Measurements from ENCODE around the gene ATP4A.
A peak's percentile ranks its signal among the peaks of the same experiment; 100 is the strongest.

The ATP4A gene

DNA sequence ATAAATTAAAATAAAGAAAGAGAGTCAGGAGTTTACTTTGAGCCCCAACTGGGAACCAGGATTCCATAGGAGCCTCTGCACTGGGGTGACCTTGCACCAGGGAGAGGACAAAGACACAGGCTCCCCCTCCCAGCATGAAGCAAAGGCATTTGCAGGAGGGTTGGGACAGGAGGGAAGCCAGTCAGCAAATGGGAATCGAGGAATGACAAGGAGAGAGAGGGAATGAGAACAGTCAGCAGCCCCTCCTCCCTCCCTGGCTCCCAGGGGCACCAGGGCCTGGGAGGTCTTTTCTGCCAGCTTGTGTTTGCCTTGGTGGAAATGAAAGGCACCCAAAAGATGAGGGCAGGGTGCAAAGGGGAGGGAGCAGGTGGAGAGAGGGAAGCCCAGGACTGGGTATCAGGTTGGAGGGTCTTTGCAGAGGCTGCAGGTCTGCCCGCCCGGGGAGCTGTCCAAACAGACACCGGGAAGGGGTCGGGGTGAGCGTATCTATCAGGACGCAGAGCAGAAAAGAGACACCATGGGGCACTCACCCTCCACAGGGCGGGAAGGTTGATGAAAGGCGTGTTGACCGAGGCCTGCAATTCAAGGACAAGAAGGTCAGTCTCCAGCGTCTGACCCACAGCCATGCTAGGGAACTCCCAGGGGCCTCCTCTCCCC, 39.1 kb downstream of the ATP4A start:
- no peak for DNase-seq

GRCh38 chr19:35522745-35523327, 40.6 kb downstream of the ATP4A start:
- DNase-seq = no peak

DNA sequence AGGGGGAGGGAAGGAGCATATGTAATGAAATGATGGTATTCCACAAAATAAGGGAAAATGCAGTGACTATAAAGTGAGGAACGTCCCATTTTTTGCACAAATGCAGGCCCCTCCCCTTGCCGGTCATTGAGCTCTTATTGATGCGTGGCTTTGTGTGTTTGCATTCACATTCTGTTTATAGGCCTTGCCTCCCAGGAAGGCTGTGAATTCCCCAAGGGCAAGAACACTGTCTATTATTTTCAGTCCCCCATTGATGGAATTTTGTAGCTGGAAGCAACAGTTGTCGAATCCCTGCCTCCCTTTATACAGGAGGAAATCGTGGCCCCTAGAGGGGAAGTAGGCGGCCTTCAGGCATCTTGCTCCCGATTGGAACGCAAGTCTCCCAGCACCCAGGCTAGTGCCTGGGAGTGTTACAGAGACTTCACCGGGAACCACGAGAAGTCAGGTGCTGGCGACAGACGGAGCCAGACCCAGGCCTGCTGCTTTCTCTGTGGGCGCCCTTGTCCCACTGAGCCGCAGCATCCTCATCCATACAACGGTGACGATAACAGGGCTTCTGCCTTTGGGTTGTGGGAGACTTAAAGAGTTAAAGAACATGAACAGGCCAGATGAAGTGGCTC, 42.2 kb downstream of the ATP4A start:
- no peak for DNase-seq

DNA sequence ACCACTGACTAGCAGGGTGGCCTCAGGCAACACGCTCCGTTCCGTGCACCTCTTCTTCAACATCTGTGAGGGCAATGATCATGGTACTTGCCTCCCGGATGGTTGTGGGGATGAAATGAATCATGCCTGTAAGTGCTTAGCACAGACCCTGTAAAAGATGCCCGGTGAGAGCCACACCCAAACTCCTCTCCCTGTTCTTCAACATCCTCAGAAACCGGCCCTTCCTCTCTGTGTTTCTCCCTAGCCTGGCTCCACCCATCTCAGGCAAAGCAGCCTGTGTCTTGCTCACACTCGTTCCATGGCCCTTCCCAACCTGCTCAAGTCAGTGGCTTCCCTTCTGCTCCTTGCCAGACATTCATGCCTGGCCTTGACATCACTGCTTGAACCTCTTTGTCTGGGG, 44.2 kb downstream of the ATP4A start:
- DNase-seq = no peak

DNA sequence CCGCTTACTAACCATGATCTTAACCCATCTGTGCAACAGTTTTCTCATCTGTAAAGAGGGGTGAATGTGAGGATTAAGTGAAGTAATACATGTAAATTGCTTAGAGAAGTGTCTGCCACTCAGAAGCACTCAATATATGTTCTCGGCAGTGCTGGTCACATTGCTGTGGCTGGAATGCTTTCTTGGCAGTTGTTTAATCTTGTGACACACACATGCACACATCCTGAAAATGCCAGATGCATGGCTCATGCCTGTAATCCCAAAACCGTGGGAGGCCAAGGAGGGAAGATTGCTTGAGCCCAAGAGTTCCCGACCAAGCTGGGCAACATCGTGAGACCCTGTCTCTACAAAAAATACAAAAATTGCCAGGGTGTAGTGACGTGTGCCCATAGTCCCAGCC, 45.1 kb downstream of the ATP4A start:
- DNase-seq = no peak

DNA sequence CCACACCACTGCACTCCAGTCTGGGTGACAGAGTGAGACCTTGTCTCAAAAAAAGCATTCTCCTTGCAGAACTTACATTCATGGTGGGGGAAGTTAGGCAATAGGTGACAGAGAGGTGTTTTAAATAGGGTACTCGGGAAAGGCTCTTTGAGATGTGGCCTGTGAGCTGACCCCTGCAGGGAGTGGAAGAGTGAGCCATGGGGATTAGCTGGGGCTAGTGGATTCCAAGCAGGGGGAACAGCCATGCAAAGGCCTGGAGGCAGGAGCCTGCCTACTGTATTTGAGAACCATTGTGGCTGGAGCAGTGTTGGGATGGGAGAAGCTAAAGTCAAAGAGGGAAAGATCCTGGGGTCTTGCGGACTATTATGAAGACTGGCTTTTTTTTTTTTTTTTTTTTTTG, 46.1 kb downstream of the ATP4A start:
- no peak for DNase-seq

DNA sequence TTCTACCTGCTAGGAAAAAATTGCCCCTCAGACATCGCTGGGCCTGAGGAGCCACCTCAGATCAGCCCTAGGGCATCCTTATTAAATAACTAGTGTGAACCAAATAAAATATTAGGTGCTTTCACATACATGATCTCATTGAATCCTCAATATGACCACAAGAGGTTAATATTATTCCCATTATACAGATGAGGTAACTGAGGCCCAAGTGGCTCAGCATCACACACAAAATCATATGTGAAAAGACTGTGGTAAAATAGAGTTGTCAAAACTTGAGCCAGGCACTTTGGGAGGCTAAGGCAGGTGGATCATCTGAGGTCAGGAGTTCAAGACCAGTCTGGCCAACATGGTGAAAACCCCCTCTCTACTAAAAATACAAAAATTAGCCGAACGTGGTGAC, 47.1 kb downstream of the ATP4A start:
- no peak for DNase-seq

DNA sequence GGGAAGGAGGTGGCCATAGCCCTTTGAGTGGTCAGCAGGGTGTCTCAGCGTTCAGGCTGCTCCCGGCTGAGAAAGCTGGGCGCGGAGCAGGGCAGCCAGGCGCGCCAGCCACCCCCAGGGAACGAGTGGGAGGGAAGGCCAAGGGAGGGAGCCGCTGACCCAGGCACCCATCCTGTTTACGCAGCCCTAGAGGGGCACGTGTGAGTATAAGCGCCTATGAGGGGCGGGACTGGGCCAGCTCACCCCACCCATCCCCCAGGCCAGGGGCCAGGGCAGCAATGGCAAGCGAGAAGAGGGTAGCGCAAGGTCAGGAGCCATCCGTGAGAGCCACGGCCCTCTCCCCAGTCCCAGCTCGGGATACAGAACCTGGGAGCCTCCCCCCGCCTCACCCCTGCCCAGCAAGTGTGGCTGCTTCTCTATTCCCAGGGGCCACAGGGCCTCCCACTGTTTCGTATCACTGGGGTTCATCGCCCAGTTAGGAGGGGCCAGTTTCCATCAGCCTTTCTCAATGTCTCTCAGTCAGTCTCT, 49.1 kb downstream of the ATP4A start:
- no peak for DNase-seq

- no peak for DNase-seq
Observed at GRCh38 chr19:35513628-35514281, 49.7 kb downstream of the ATP4A start, which contains the start of gene DMKN. Gene DMKN (minus strand): TSS chr19:35513649. CDS start chr19:35513475, 174 bp downstream.

- DNase-seq = no peak
Observed at GRCh38 chr19:35512831-35513627, 50.4 kb downstream of the ATP4A start.

- DNase-seq = no peak
Observed at GRCh38 chr19:35511337-35511736, 52.1 kb downstream of the ATP4A start.

DNA sequence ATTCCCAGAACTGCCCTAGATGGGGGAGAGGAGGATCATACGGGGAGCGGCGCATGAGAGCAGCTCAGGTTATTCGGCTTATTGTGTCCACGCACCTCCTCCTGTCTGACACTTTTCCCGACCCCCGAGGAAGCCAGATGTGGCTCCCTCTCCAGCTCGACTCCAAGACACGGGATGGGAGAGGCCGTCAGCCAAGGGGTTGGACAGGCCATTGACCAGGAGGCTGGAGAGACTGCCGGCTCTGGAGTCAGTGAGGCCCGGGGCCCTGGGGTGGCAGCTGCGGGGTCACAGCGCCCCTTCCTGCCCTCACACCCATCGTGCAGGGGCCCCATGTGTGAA, 52.9 kb downstream of the ATP4A start:
- no peak for DNase-seq

DNA sequence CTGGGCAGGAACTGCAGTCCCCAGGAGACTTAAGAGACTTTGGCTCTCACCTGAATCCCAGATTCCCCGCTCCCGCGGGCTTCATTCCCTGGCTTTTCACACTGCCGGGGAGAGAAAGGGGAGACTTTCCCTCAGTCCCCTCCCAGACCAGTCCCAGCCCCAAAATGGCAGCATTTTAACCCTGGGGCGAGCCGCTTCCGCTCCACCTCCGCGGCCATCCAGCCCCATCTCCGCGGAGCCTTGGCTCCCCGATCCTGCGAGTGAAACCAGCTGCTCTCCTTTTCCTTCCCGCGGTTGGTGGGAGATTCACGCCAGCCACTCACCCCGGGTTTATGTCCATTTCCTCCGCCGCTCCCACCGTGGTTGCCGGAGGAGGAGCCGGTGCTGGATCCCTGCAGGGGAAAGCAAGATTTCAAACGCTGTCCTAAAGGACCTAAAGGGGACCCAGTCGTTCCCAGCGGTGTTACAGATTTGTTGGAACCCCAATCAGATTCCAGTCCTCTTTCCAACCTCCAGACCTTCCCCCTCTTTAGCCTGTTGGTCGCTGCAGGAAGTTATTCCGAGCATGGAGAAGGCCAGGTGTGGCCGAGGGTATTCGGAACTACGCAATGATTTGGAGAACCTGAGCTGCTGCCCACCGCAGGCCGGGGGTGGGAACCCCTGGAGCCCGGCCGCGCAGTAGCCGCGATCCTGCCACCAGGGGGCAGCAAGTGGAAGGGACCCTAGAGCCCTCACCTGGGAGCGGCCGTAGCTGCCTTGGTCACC, 53.4 kb downstream of the ATP4A start:
- DNase-seq = peak; percentile 82

- peak; percentile 46 for DNase-seq
Observed at GRCh38 chr19:35509018-35509652, 54.3 kb downstream of the ATP4A start.

DNA sequence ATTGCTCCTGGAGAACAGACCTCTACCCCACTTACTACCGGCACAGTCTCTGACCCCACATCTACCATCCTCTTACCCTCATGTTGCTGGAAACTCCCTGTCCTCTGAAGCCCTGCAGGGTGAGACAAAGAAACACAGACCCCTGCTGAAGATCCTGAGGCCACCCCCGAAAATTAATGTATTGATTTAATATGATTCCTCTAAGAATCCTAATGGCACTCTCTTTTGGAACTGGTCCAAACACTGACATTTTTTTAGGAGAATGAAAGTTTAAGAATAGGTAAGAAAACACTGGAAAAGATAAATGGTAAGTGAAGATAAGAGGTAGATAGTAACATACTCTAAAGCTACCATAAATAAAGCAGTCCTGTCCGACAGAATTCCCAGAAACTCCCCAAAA, 55.3 kb downstream of the ATP4A start:
- no peak for DNase-seq

GRCh38 chr19:35507561-35507960, 55.9 kb downstream of the ATP4A start:
- DNase-seq = no peak

DNA sequence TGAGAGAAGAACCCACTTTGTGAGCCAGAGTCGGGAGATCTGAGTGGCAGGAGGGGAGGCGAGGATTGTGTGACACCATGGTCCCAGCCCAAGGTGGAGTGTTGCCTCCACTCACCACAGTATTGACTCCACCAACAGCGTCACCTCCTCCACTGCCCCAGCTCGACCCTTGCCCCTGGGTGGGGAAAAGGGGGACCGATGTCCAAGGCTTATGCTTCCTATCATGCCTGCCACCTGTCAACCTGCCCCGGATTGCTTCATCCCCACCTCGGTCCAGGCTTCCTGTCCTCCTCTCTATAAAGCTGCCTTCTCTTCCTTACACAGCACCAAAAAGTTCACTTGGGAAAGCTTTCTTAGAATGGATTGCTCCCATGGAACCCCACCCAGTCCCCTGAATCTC, 57.4 kb downstream of the ATP4A start:
- no peak for DNase-seq

- no peak for DNase-seq
Observed at GRCh38 chr19:35502751-35503150, 60.7 kb downstream of the ATP4A start.

GRCh38 chr19:35501684-35502083, 61.8 kb downstream of the ATP4A start:
- no peak for DNase-seq

DNA sequence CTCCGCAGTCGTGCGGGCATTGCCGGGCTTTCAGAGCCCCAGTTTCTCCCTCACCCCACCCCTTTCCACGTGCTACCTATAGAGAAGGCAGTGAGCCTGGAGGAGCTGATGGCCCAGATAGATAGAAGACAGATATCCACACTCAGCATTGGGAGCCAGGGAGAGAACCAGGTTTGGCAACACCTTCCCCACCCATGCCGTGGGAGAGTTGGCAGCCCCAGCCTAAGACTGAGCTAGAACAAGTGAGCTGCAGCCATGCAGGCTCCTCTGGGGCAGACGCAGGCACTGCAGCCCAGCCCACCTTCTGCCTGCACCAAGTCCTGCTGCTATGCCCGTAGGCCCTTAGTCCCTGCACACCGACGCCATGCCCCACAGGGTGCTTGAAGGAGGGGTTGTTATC, 62.8 kb downstream of the ATP4A start:
- DNase-seq = no peak
